Testis (tissue), 2 donors: ENCODE data around the gene KLHL1.

Experiments
- CTCF ChIP-seq, 3 experiments: fragments of 450-650 bp in 2 of 3; fragments of 200-600 bp in 1 of 3; sonication (generic) in 1 of 3; IDR thresholded peaks; one replicate each; pipeline ENCODE4 v1.5.1; 2016 to 2019; ENCODE audit warnings: antibody characterized with exemption in 3 of 3, mild to moderate bottlenecking in 2 of 3, moderate library complexity in 1 of 3
- POLR2A ChIP-seq: fragments of 450-650 bp; IDR thresholded peaks from one replicate; pipeline ENCODE4 v1.6.1; 2017; ENCODE audit warnings: antibody characterized with exemption, mild to moderate bottlenecking, moderate library complexity

DNA sequence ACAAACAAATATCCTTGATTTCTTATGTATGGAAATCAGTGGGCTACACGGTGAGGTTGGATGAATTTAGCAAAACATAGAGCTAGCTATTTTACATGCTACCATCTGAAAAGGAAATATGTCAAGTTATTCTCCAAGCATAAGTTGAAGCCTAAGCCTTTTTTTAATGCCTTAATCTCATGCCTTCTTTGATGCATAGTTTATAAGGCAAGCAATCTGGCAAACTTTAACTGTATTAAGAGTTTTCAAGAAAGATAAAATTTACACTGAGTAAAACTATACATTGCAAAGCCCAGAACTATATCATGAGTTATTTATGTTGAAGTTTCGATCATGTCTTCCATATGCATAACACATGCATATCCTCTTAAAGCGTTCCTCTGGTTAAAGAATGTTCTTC, 85.6 kb downstream of the KLHL1 start:
- TF ChIP-seq CTCF (IDR thresholded peaks at IDR 0.05) (no peak), POLR2A (no peak)
